HG02943 (cell line): ENCODE data around the gene KCNA4.
"Not testable (repeated sequence)": the region's sequence is repeated elsewhere in the genome, so short reads cannot be mapped to it uniquely, and the experiment has no call there.

Experiments
- ATAC-seq: cut with Tn5 transposase; IDR thresholded peaks from one replicate; pipeline ENCODE4 v1.9.1; 2021; ENCODE audit warnings: mild to moderate bottlenecking, low read depth, moderate library complexity; ENCODE audit not compliant: unreplicated experiment

The KCNA4 gene

GRCh38 chr11:30016588-30017363, at the start of gene KCNA4:
Gene KCNA4 (minus strand): TSS chr11:30017030. CDS start chr11:30012678, 4,352 bp downstream.
- ATAC-seq, result no peak

- ATAC-seq, result no peak
These were observed 45.3 kb upstream of the KCNA4 start for GRCh38 chr11:30062103-30062502.

- no peak for ATAC-seq
These were observed 42.5 kb upstream of the KCNA4 start for GRCh38 chr11:30059172-30059815.

- no peak for ATAC-seq
These were observed 32.4 kb upstream of the KCNA4 start for GRCh38 chr11:30049214-30049613.

GRCh38 chr11:30046578-30046945, 29.7 kb upstream of the KCNA4 start:
- ATAC-seq, result no peak

GRCh38 chr11:30045921-30046577, 29.2 kb upstream of the KCNA4 start:
- ATAC-seq, result no peak

- no peak for ATAC-seq
These were observed 28.3 kb upstream of the KCNA4 start for GRCh38 chr11:30045144-30045543.

GRCh38 chr11:30041171-30041570, 24.3 kb upstream of the KCNA4 start:
- ATAC-seq, result no peak

- not testable (repeated sequence) for ATAC-seq
These were observed 17.9 kb upstream of the KCNA4 start for GRCh38 chr11:30034746-30035145.

- not testable (repeated sequence) for ATAC-seq
These were observed 17.3 kb upstream of the KCNA4 start for GRCh38 chr11:30034166-30034565.

GRCh38 chr11:30025396-30026139, 8.7 kb upstream of the KCNA4 start:
- ATAC-seq, result no peak

- ATAC-seq, result no peak
These were observed 6.2 kb upstream of the KCNA4 start for GRCh38 chr11:30023074-30023473.

GRCh38 chr11:30019481-30019880, 2.7 kb upstream of the KCNA4 start:
- ATAC-seq, result no peak

- no peak for ATAC-seq
These were observed 1.7 kb upstream of the KCNA4 start for GRCh38 chr11:30018495-30018894.

GRCh38 chr11:30017445-30017895, 640 bp upstream of the KCNA4 start:
- ATAC-seq, result no peak

GRCh38 chr11:30015725-30016412, 961 bp downstream of the KCNA4 start:
- ATAC-seq, result no peak

- no peak for ATAC-seq
These were observed 4.5 kb downstream of the KCNA4 start for GRCh38 chr11:30012346-30012745.

GRCh38 chr11:30009060-30009459, 7.8 kb downstream of the KCNA4 start:
- no peak for ATAC-seq

GRCh38 chr11:30006876-30007275, 10.0 kb downstream of the KCNA4 start:
- no peak for ATAC-seq

- no peak for ATAC-seq
These were observed 14.6 kb downstream of the KCNA4 start for GRCh38 chr11:30002157-30002785.
